DOHH2 (cell line): ENCODE measurements around the gene ACKR3.
A peak's percentile ranks its signal among the peaks of the same experiment; 100 is the strongest.

Experiments used
- H3F3A ChIP-seq: fragments of 200-600 bp; sonication (generic), shearing (Covaris generic); 2 replicates; pipeline ENCODE4 v1.6.0; 2016; ENCODE audit warnings: antibody characterized with exemption, mild to moderate bottlenecking; ENCODE audit not compliant: control insufficient read depth, insufficient read depth
- H3K27ac ChIP-seq: fragments of 200-600 bp; sonication (generic); 2 replicates; pipeline ENCODE4 v1.5.1; 2014; ENCODE audit warnings: low read depth, mild to moderate bottlenecking, low read length, moderate library complexity
- H3K27me3 ChIP-seq: fragments of 200-600 bp; sonication (generic); 2 replicates; pipeline ENCODE4 v1.6.1; 2014; ENCODE audit warnings: mild to moderate bottlenecking, low read length, mixed read lengths; ENCODE audit not compliant: control insufficient read depth
- H3K36me3 ChIP-seq: fragments of 200-600 bp; sonication (generic); 2 replicates; pipeline ENCODE4 v1.6.1; 2014; ENCODE audit warnings: mild to moderate bottlenecking, low read length, moderate library complexity, mixed read lengths; ENCODE audit not compliant: control insufficient read depth
- H3K4me1 ChIP-seq: fragments of 200-600 bp; sonication (generic); 2 replicates; pipeline ENCODE4 v1.6.1; 2014; ENCODE audit warnings: mild to moderate bottlenecking, low read length, mixed read lengths; ENCODE audit not compliant: control insufficient read depth
- H3K4me2 ChIP-seq: fragments of 200-600 bp; sonication (generic); 2 replicates; pipeline ENCODE4 v1.6.0; 2014; ENCODE audit warnings: mild to moderate bottlenecking, low read length, moderate library complexity
- H3K4me3 ChIP-seq: fragments of 200-600 bp; sonication (generic); 2 replicates; pipeline ENCODE4 v1.5.1; 2014; ENCODE audit warnings: mild to moderate bottlenecking, low read length, mixed read lengths
- H3K79me2 ChIP-seq: fragments of 200-600 bp; sonication (generic); 2 replicates; pipeline ENCODE4 v1.6.1; 2014; ENCODE audit warnings: mild to moderate bottlenecking, low read length, mixed read lengths; ENCODE audit not compliant: control insufficient read depth
- H3K9me2 ChIP-seq: fragments of 200-600 bp; sonication (generic); replicated peaks from 2 replicates; pipeline ENCODE4 v1.6.1; 2014; ENCODE audit warnings: mild to moderate bottlenecking, low read length, mixed read lengths; ENCODE audit not compliant: control insufficient read depth
- H3K9me3 ChIP-seq: fragments of 200-600 bp; sonication (generic); 2 replicates; pipeline ENCODE4 v1.6.1; 2014; ENCODE audit warnings: antibody characterized with exemption, low read length, mixed read lengths; ENCODE audit not compliant: control insufficient read depth, insufficient read depth
- H4K20me1 ChIP-seq: fragments of 200-600 bp; sonication (generic); 2 replicates; pipeline ENCODE4 v1.6.0; 2014; ENCODE audit warnings: low read depth, mild to moderate bottlenecking, antibody characterized with exemption, low read length, moderate library complexity; ENCODE audit not compliant: control insufficient read depth, insufficient read depth
- CTCF ChIP-seq: fragments of 200-600 bp; sonication (generic); IDR thresholded peaks from one replicate; pipeline ENCODE4 v1.5.1; 2014; ENCODE audit warnings: antibody characterized with exemption, mild to moderate bottlenecking, low read depth, low read length; ENCODE audit not compliant: poor library complexity, severe bottlenecking
- EZH2phosphoT487 ChIP-seq: fragments of 200-600 bp; sonication (generic); IDR thresholded peaks from 2 replicates; pipeline ENCODE4 v1.6.1; 2017; ENCODE audit warnings: borderline replicate concordance, mild to moderate bottlenecking, antibody characterized with exemption, low read length, moderate library complexity, mixed read lengths

ACKR3 gene

GRCh38 chr2:236553522-236553921 is 16.1 kb upstream of the ACKR3 start:
- Histone ChIP-seq H3K4me2 (no peak overlapping the region), H3K4me1 (peaks cover 94% of the 10 kb centered on the region), H3K36me3 (no peaks in the 10 kb centered on the region), H3F3A (no peaks in the 10 kb centered on the region; the same call in 1 of the 2 replicates), H3K9me3 (0 out of 2 replicates have a peak, but pooled peaks cover 5% of the 10 kb centered on the region), H3K27ac (no peak overlapping the region), H3K9me2 (no peaks in the 10 kb centered on the region), H3K4me3 (no peak overlapping the region), H3K79me2 (no peaks in the 10 kb centered on the region), H3K27me3 (no peaks in the 10 kb centered on the region), H4K20me1 (no peaks in the 10 kb centered on the region)
- TF ChIP-seq EZH2phosphoT487: no peak
- no peak for TF ChIP-seq CTCF

- Histone ChIP-seq H3K4me1 (peaks cover 91% of the 10 kb centered on the region), H3K79me2 (no peaks in the 10 kb centered on the region), H3K27me3 (no peaks in the 10 kb centered on the region), H4K20me1 (no peaks in the 10 kb centered on the region), H3F3A (peaks cover 5% of the 10 kb centered on the region), H3K4me2 (peak overlapping the region; percentile 73), H3K9me3 (0 out of 2 replicates have a peak, but pooled peaks cover 5% of the 10 kb centered on the region), H3K36me3 (no peaks in the 10 kb centered on the region), H3K9me2 (no peaks in the 10 kb centered on the region), H3K27ac (peak overlapping the region; percentile 70), H3K4me3 (peak overlapping the region; percentile 50)
- TF ChIP-seq CTCF: peak; percentile 24
- TF ChIP-seq EZH2phosphoT487: no peak
These were observed 14.9 kb upstream of the ACKR3 start for GRCh38 chr2:236554629-236555282.

GRCh38 chr2:236555481-236555880 is 14.1 kb upstream of the ACKR3 start:
- peak overlapping the region; percentile 50 for H3K4me3 ChIP-seq
- H3F3A ChIP-seq: peaks cover 5% of the 10 kb centered on the region
- H3K9me3 ChIP-seq: 0 out of 2 replicates have a peak, but pooled peaks cover 5% of the 10 kb centered on the region
- peaks cover 88% of the 10 kb centered on the region for H3K4me1 ChIP-seq
- H3K4me2 ChIP-seq: peak overlapping the region; percentile 73
- H3K79me2 ChIP-seq: no peaks in the 10 kb centered on the region
- peak overlapping the region; percentile 70 for H3K27ac ChIP-seq
- no peaks in the 10 kb centered on the region for H3K9me2 ChIP-seq
- no peaks in the 10 kb centered on the region for H4K20me1 ChIP-seq
- no peaks in the 10 kb centered on the region for H3K36me3 ChIP-seq
- no peaks in the 10 kb centered on the region for H3K27me3 ChIP-seq
- TF ChIP-seq CTCF: no peak
- no peak for TF ChIP-seq EZH2phosphoT487
